H9 (cell line): Measurements from ENCODE around the gene PIK3R4. TPM values are rescaled to one million over a fixed set of nuclear protein-coding genes. Genes with fewer than 3 reads are reported as not detected.

Source experiments
- DNase-seq: peaks from one replicate; pipeline ENCODE4 v3.0.0-alpha.2; 2017
- H2AFZ ChIP-seq: one replicate; pipeline ENCODE4 v1.6.1; 2013; ENCODE audit warnings: mild to moderate bottlenecking, low read length, control low read depth, moderate library complexity
- H2AK5ac ChIP-seq: 2 replicates; pipeline ENCODE4 v1.6.1; 2013; ENCODE audit warnings: low read length, control low read depth, mixed read lengths; ENCODE audit not compliant: insufficient read length
- H2BK120ac ChIP-seq: one replicate; pipeline ENCODE4 v1.6.1; 2013; ENCODE audit warnings: low read depth, mild to moderate bottlenecking, low read length, control low read depth, inconsistent platforms; ENCODE audit not compliant: poor library complexity, severe bottlenecking
- H2BK12ac ChIP-seq: 2 replicates; pipeline ENCODE4 v1.6.1; 2013; ENCODE audit warnings: low read length, control low read depth, mixed read lengths, low read depth; ENCODE audit not compliant: insufficient read length
- H2BK15ac ChIP-seq: 2 replicates; pipeline ENCODE4 v1.6.1; 2013; ENCODE audit warnings: low read depth, low read length, control low read depth
- H2BK20ac ChIP-seq: one replicate; pipeline ENCODE4 v1.6.1; 2013; ENCODE audit warnings: low read depth, mild to moderate bottlenecking, low read length, control low read depth, inconsistent platforms; ENCODE audit not compliant: poor library complexity, severe bottlenecking
- H2BK5ac ChIP-seq: 2 replicates; pipeline ENCODE4 v1.6.1; 2013; ENCODE audit warnings: low read length, control low read depth, mixed read lengths; ENCODE audit not compliant: insufficient read length
- H3K14ac ChIP-seq: 2 replicates; pipeline ENCODE4 v1.6.1; 2013; ENCODE audit warnings: low read length, control low read depth; ENCODE audit not compliant: insufficient read depth
- H3K18ac ChIP-seq: 2 replicates; pipeline ENCODE4 v1.6.1; 2013; ENCODE audit warnings: low read depth, mild to moderate bottlenecking, mixed read lengths, low read length, control low read depth; ENCODE audit not compliant: insufficient read length
- H3K23ac ChIP-seq: 2 replicates; pipeline ENCODE4 v1.6.1; 2013; ENCODE audit warnings: low read length, control low read depth, mixed read lengths, low read depth; ENCODE audit not compliant: insufficient read length
- H3K23me2 ChIP-seq: 2 replicates; pipeline ENCODE4 v1.6.1; 2013; ENCODE audit warnings: low read depth, mild to moderate bottlenecking, mixed read lengths, low read length, control low read depth; ENCODE audit not compliant: insufficient read length, poor library complexity, severe bottlenecking
- H3K27ac ChIP-seq: 2 replicates; pipeline ENCODE4 v1.5.1; 2013; ENCODE audit warnings: low read length, control low read depth, mixed read lengths, low read depth; ENCODE audit not compliant: insufficient read length
- H3K27me3 ChIP-seq: 2 replicates; pipeline ENCODE4 v1.6.1; 2013; ENCODE audit warnings: low read length, control low read depth, inconsistent platforms; ENCODE audit not compliant: insufficient read depth
- H3K4ac ChIP-seq: 2 replicates; pipeline ENCODE4 v1.6.1; 2013; ENCODE audit warnings: low read depth, mild to moderate bottlenecking, control low read depth, inconsistent platforms, low read length, moderate library complexity
- H3K4me1 ChIP-seq: 2 replicates; pipeline ENCODE4 v1.6.1; 2013; ENCODE audit warnings: low read length, control low read depth, inconsistent platforms; ENCODE audit not compliant: insufficient read depth
- H3K4me2 ChIP-seq: 2 replicates; pipeline ENCODE4 v1.6.1; 2013; ENCODE audit warnings: low read length, control low read depth, mixed read lengths; ENCODE audit not compliant: insufficient read length, insufficient read depth
- H3K56ac ChIP-seq: 2 replicates; pipeline ENCODE4 v1.6.1; 2013; ENCODE audit warnings: low read depth, mild to moderate bottlenecking, mixed read lengths, low read length, control low read depth; ENCODE audit not compliant: insufficient read length
- H3K79me1 ChIP-seq: 2 replicates; pipeline ENCODE4 v1.6.1; 2013; ENCODE audit warnings: low read depth, mild to moderate bottlenecking, moderate library complexity, low read length, control low read depth, inconsistent platforms; ENCODE audit not compliant: insufficient read depth, poor library complexity, severe bottlenecking
- H3K79me2 ChIP-seq: 2 replicates; pipeline ENCODE4 v1.6.1; 2013; ENCODE audit warnings: low read length, control low read depth, inconsistent platforms; ENCODE audit not compliant: insufficient read depth
- H3K9ac ChIP-seq: 2 replicates; pipeline ENCODE4 v1.6.1; 2013; ENCODE audit warnings: low read length, control low read depth, mixed read lengths; ENCODE audit not compliant: insufficient read length; ENCODE audit errors: extremely low read depth
- H3K9me3 ChIP-seq: one replicate; pipeline ENCODE4 v1.6.1; 2013; ENCODE audit warnings: low read depth, low read length, inconsistent platforms; ENCODE audit not compliant: control insufficient read depth
- H3T11ph ChIP-seq: one replicate; pipeline ENCODE4 v1.6.1; 2013; ENCODE audit warnings: mild to moderate bottlenecking, low read length, control low read depth, inconsistent platforms
- H4K20me1 ChIP-seq: one replicate; pipeline ENCODE4 v1.6.1; 2013; ENCODE audit not compliant: control insufficient read depth, insufficient read length, insufficient read depth
- H4K5ac ChIP-seq: 2 replicates; pipeline ENCODE4 v1.6.1; 2013; ENCODE audit warnings: low read depth, mild to moderate bottlenecking, mixed read lengths, low read length, control low read depth; ENCODE audit not compliant: insufficient read length
- H4K8ac ChIP-seq: replicated peaks from 2 replicates; pipeline ENCODE4 v1.6.1; 2013; ENCODE audit warnings: low read length, control low read depth, mixed read lengths, low read depth; ENCODE audit not compliant: insufficient read length
- H4K91ac ChIP-seq: 2 replicates; pipeline ENCODE4 v1.6.1; 2013; ENCODE audit warnings: low read depth, mild to moderate bottlenecking, moderate library complexity, mixed read lengths, low read length, control low read depth; ENCODE audit not compliant: insufficient read length
- H3K27ac Mint-ChIP-seq, 3 experiments: 2 replicates in 2 of 3; 3 replicates in 1 of 3; pipeline ENCODE4 v1.8.0; 2020 to 2021; ENCODE audit warnings: mixed read lengths in 3 of 3, mild to moderate bottlenecking in 1 of 3, moderate library complexity in 1 of 3
- H3K27me3 Mint-ChIP-seq: 2 replicates; pipeline ENCODE4 v1.8.0; 2021; ENCODE audit warnings: low read depth, mild to moderate bottlenecking, moderate library complexity, mixed read lengths
- H3K36me3 Mint-ChIP-seq, 3 experiments: 2 replicates in 2 of 3; 3 replicates in 1 of 3; pipeline ENCODE4 v1.8.0; 2020 to 2021; ENCODE audit warnings: low read depth in 3 of 3, mixed read lengths in 3 of 3; ENCODE audit not compliant: insufficient read depth in 1 of 3
- H3K4me1 Mint-ChIP-seq, 2 experiments: 2 replicates each; pipeline ENCODE4 v1.8.0; 2020; ENCODE audit warnings: mixed read lengths in 2 of 2
- H3K4me3 Mint-ChIP-seq, 2 experiments: 2 replicates in 1 of 2; 3 replicates in 1 of 2; pipeline ENCODE4 v1.8.0; 2020 to 2021; ENCODE audit warnings: mild to moderate bottlenecking in 2 of 2, mixed read lengths in 2 of 2, moderate library complexity in 1 of 2
- H3K9me3 Mint-ChIP-seq, 2 experiments: 2 replicates in 1 of 2; 3 replicates in 1 of 2; pipeline ENCODE4 v1.8.0; 2020; ENCODE audit warnings: mild to moderate bottlenecking in 2 of 2, mixed read lengths in 2 of 2, moderate library complexity in 1 of 2
- CTCF ChIP-seq: fragments of 200-600 bp; sonication (generic); conservative IDR thresholded peaks from 3 replicates; pipeline ENCODE4 v1.8.0; 2021; ENCODE audit warnings: antibody characterized with exemption, mild to moderate bottlenecking
- WGBS: extraction: QIAGEN DNeasy Blood & Tissue Kit; methylation state at CpG from one replicate; pipeline ENCODE4 v1.1.7; 2013; ENCODE audit warnings: missing lambda C conversion rate, low lambda C conversion rate, mixed read lengths; ENCODE audit not compliant: insufficient read length; ENCODE audit errors: extremely low coverage; 5-methylcytosine and 5-hydroxymethylcytosine counted together
- total RNA-seq: library from RNA; stranded (reverse); gene quantifications from 2 replicates; pipeline ENCODE4 v1.2.1, GENCODE V29; 2021

Gene PIK3R4
- total RNA-seq, 1 experiment from 2014 or later = 28.6 TPM

GRCh38 chr3:130732501-130732900 lies 14.1 kb downstream of the PIK3R4 start:
- Histone ChIP-seq H3T11ph (no peak overlapping the region), H2BK20ac (no peak overlapping the region), H4K91ac (no peak overlapping the region), H3K79me1 (no peaks in the 10 kb centered on the region), H2BK120ac (no peak overlapping the region), H4K8ac (no peak overlapping the region), H3K4me1 (no peaks in the 10 kb centered on the region), H3K23me2 (no peaks in the 10 kb centered on the region), H3K14ac (no peak overlapping the region), H2AK5ac (no peak overlapping the region), H4K20me1 (no peaks in the 10 kb centered on the region), H3K23ac (no peak overlapping the region), H4K5ac (no peak overlapping the region), H2AFZ (no peak overlapping the region), H3K27ac (no peak overlapping the region), H3K9ac (no peak overlapping the region), H3K9me3 (no peaks in the 10 kb centered on the region), H3K56ac (no peak overlapping the region), H3K4ac (no peak overlapping the region), H2BK5ac (no peak overlapping the region), H3K79me2 (0 out of 2 replicates have a peak, but pooled peaks cover 2% of the 10 kb centered on the region), H2BK12ac (no peak overlapping the region), H3K4me2 (no peak overlapping the region), H3K18ac (no peak overlapping the region), H3K27me3 (no peaks in the 10 kb centered on the region), H2BK15ac (no peak overlapping the region)
- H3K9me3 Mint-ChIP-seq = no peaks in the 10 kb centered on the region
- H3K27ac Mint-ChIP-seq = no peak overlapping the region
- no peak for DNase-seq
- H3K4me1 Mint-ChIP-seq = peaks cover 0 to under 1% of the 10 kb centered on the region in 2 experiments; a peak in 1 of 4 replicates
- no CpG with 5 or more reads among the region's 2 CpGs for WGBS
- H3K36me3 Mint-ChIP-seq = peaks cover 8 to 32% (median 30%) of the 10 kb centered on the region in 3 experiments; a peak in 5 of 7 replicates
- H3K4me3 Mint-ChIP-seq = no peak overlapping the region
- TF ChIP-seq CTCF = no peak
- no peaks in the 10 kb centered on the region for H3K27me3 Mint-ChIP-seq
